ENCODE data around the gene SLC7A7.

- no peak for TF ChIP-seq CTCF (conservative IDR thresholded peaks at IDR 0.05)
- TF ChIP-seq ZFX (IDR thresholded peaks at IDR 0.05) = no peak
Measured at GRCh38 chr14:22824711-22825359, 9.6 kb upstream of the SLC7A7 start.
